PC-3 (cell line): ENCODE data around the gene ST3GAL2. TPM values are rescaled to one million over a fixed set of nuclear protein-coding genes. Genes with fewer than 3 reads are reported as not detected.

ENCODE experiments used
- ATAC-seq: fragments of 200-7000 bp; cut with Tn5 transposase; 2 replicates; pipeline ENCODE4 v1.9.1; 2020; ENCODE audit warnings: mild to moderate bottlenecking, moderate library complexity
- BruUV-seq: library from RNA; stranded (reverse); fragments of 400-500 nt; replicated peaks from 2 replicates; lab custom pipeline; 2021; lab: Mats Ljungman, UMichigan
- CTCF ChIA-PET: fragments of 300-600 bp; sonication (Branson Sonifier 250); formaldehyde crosslinking; loops from one replicate; lab custom pipeline; 2022; ENCODE audit warnings: antibody characterized with exemption; lab: Charles Lee
- POLR2A ChIA-PET: fragments of 300-600 bp; sonication (Branson Sonifier 250); formaldehyde crosslinking; loops from one replicate; lab custom pipeline; 2022; ENCODE audit warnings: antibody characterized with exemption; ENCODE audit not compliant: unreplicated experiment; lab: Charles Lee
- DNase-seq: peaks from one replicate; pipeline ENCODE4 v3.0.0-alpha.2; 2015
- H2AFZ ChIP-seq: fragments of 300-600 bp; sonication (generic); 2 replicates; pipeline ENCODE4 v1.6.0; 2016; ENCODE audit warnings: antibody characterized with exemption, low read length
- H3F3A ChIP-seq: fragments of 300-600 bp; sonication (generic); one replicate; pipeline ENCODE4 v1.6.0; 2017; ENCODE audit warnings: antibody characterized with exemption, low read length, control low read depth, mild to moderate bottlenecking; ENCODE audit not compliant: unreplicated experiment
- H3K27ac ChIP-seq: fragments of 300-600 bp; sonication (generic); 2 replicates; pipeline ENCODE4 v1.5.1; 2016; ENCODE audit warnings: mild to moderate bottlenecking, low read length
- H3K27me3 ChIP-seq: fragments of 300-600 bp; sonication (generic); 2 replicates; pipeline ENCODE4 v1.6.1; 2016; ENCODE audit warnings: low read length, mixed read lengths
- H3K36me3 ChIP-seq: fragments of 300-600 bp; sonication (generic); 2 replicates; pipeline ENCODE4 v1.6.1; 2016; ENCODE audit warnings: low read depth, mixed run types, low read length, mixed read lengths
- H3K4me1 ChIP-seq: fragments of 300-600 bp; sonication (generic); 2 replicates; pipeline ENCODE4 v1.5.1; 2016; ENCODE audit warnings: low read length; ENCODE audit not compliant: insufficient read depth
- H3K4me2 ChIP-seq: fragments of 300-600 bp; sonication (generic); 2 replicates; pipeline ENCODE4 v1.6.0; 2016; ENCODE audit warnings: low read length
- H3K4me3 ChIP-seq: fragments of 300-600 bp; sonication (generic); 2 replicates; pipeline ENCODE4 v1.5.1; 2016; ENCODE audit warnings: mild to moderate bottlenecking, low read length, mixed read lengths
- H3K79me2 ChIP-seq: fragments of 300-600 bp; sonication (generic); 2 replicates; pipeline ENCODE4 v1.6.1; 2017; ENCODE audit warnings: low read length, mixed read lengths
- H3K9ac ChIP-seq: fragments of 300-600 bp; sonication (generic); 2 replicates; pipeline ENCODE4 v1.6.0; 2016; ENCODE audit warnings: mild to moderate bottlenecking, low read length
- H3K9me2 ChIP-seq: fragments of 300-600 bp; sonication (generic); replicated peaks from 2 replicates; pipeline ENCODE4 v1.6.1; 2016; ENCODE audit warnings: mixed run types, low read length, mixed read lengths
- H3K9me3 ChIP-seq: fragments of 300-600 bp; sonication (generic); 2 replicates; pipeline ENCODE4 v1.6.1; 2016; ENCODE audit warnings: low read length, mixed read lengths
- H4K20me1 ChIP-seq: fragments of 300-600 bp; sonication (generic); 2 replicates; pipeline ENCODE4 v1.6.1; 2016; ENCODE audit warnings: low read length, mixed read lengths
- EZH2 ChIP-seq: fragments of 300-600 bp; sonication (generic); IDR thresholded peaks from one replicate; pipeline ENCODE4 v1.6.1; 2017; ENCODE audit warnings: antibody characterized with exemption, mild to moderate bottlenecking, low read length; ENCODE audit not compliant: unreplicated experiment
- EZH2phosphoT487 ChIP-seq: fragments of 300-600 bp; sonication (generic); IDR thresholded peaks from 2 replicates; pipeline ENCODE4 v1.6.1; 2018; ENCODE audit warnings: mild to moderate bottlenecking, antibody characterized with exemption, low read length, borderline replicate concordance
- intact Hi-C: fragments of 100-400 bp; cut with micrococcal nuclease; formaldehyde crosslinking; loops from 2 replicates; pipeline ENCODE4 v1.9.0; 2023
- total RNA-seq: library from RNA; depleted of rRNA; stranded (reverse); fragments of >200 nt; gene quantifications from 2 replicates; pipeline ENCODE4 v1.2.3, GENCODE V29; 2014
- TF ChIP-seq, protein P1 (sequence below): fragments of 300-600 bp; sonication (generic); conservative IDR thresholded peaks from 2 replicates; pipeline ENCODE4 v1.5.1; 2017; ENCODE audit warnings: antibody characterized with exemption, low read depth, mild to moderate bottlenecking, low read length

Gene ST3GAL2
- total RNA-seq, 1 experiment from 2014 or later: 9.8 TPM

DNA sequence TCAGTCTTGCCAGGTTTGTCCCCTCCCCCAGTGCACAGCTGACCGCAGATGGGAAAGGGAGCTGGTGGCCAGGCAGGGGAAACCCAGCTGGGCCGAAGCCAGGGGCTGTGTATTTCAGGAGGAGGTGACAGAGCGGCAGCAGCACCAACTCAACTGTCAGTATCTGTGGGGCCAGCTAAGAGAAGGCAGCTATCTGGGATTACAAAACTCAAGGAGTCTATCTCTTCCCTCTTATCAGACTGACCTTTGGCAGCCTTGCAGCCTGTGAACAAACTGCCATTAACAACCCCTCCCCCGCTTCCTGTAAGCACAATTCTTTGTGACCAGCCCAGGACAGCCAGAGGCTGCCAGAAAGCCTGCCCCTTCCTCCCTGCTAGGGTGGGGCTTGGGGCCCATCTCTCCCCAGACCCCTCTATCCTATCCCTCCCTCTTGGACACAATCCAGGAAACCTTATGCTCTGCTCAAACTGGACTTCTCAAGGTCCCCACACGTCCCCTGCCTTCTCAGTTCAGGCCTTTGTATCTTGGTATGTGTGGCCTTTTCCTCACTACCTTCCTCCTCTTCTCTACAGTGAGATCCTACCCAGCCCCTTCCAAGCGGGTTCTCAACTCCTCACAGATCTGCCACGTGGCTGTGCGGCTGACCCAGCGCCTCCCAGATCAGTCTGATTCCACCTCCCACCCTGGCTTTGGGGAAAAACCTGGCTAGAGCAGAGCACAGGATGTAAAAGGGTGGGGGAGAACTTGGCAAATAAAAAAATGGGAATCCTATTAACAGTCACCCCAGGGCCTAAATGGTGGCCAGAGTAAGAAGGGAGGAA, 10.5 kb downstream of the ST3GAL2 start:
- H3K4me2 ChIP-seq: peak overlapping the region; percentile 70
- ATAC-seq (peak; percentile 89), DNase-seq (peak; percentile 91)
- TF ChIP-seq EZH2 (no peak), EZH2phosphoT487 (no peak)
- TF ChIP-seq, protein P1, sequence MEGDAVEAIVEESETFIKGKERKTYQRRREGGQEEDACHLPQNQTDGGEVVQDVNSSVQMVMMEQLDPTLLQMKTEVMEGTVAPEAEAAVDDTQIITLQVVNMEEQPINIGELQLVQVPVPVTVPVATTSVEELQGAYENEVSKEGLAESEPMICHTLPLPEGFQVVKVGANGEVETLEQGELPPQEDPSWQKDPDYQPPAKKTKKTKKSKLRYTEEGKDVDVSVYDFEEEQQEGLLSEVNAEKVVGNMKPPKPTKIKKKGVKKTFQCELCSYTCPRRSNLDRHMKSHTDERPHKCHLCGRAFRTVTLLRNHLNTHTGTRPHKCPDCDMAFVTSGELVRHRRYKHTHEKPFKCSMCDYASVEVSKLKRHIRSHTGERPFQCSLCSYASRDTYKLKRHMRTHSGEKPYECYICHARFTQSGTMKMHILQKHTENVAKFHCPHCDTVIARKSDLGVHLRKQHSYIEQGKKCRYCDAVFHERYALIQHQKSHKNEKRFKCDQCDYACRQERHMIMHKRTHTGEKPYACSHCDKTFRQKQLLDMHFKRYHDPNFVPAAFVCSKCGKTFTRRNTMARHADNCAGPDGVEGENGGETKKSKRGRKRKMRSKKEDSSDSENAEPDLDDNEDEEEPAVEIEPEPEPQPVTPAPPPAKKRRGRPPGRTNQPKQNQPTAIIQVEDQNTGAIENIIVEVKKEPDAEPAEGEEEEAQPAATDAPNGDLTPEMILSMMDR: no peak
- no peaks in the 10 kb centered on the region for H3F3A ChIP-seq
- H3K27me3 ChIP-seq: no peaks in the 10 kb centered on the region
- peak overlapping the region; percentile 23; the same call in 1 of the 2 replicates for H3K4me3 ChIP-seq
- 0 out of 2 replicates have a peak, but pooled peaks cover 7% of the 10 kb centered on the region for H3K79me2 ChIP-seq
- peak overlapping the region; percentile 55 for H3K9ac ChIP-seq
- no peaks in the 10 kb centered on the region for H4K20me1 ChIP-seq
- ChIA-PET POLR2A (interaction anchor here (0.7 kb wide), 1 partner anchor 47 kb away, joined by 4 read pairs; no protein-coding TSS in a partner anchor), CTCF (interaction anchor here (0.9 to 1.1 kb wide), 2 partner anchors 26 to 48 kb away, joined by 3 read pairs; partner anchors contain the start of gene FCSK)
- no peaks in the 10 kb centered on the region for H3K36me3 ChIP-seq
- H3K9me3 ChIP-seq: no peaks in the 10 kb centered on the region
- peaks cover 30% of the 10 kb centered on the region for H3K4me1 ChIP-seq
- intact Hi-C loops: no loop called here
- no peaks in the 10 kb centered on the region for H3K9me2 ChIP-seq
- BruUV-seq: no TSS peak
- peak overlapping the region; percentile 52 for H2AFZ ChIP-seq
- peak overlapping the region; percentile 80 for H3K27ac ChIP-seq

DNA sequence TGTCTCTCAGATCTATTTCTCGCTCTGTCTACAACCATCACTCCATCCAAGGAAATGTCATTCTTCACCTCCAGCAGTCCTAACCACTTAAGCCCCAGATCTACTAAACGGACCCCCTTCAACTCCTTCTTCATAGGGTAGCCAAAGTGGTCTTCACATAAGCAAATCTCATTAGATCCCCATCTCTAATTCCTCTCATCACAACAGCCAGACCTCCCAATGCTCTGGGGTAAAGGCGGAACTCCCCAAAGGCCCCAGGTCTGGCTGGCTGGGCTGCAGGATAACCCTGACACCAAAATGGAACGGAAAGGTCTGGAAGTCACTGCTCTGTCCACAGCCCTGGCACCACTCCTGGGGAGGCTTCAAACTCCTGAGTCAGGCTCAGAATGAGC, 11.1 kb downstream of the ST3GAL2 start:
- TF ChIP-seq, protein P1: no peak
- TF ChIP-seq EZH2 (no peak), EZH2phosphoT487 (no peak)
- H3K4me1 ChIP-seq: peaks cover 25% of the 10 kb centered on the region
- no peaks in the 10 kb centered on the region for H3K9me2 ChIP-seq
- peak overlapping the region; percentile 52 for H2AFZ ChIP-seq
- intact Hi-C loops: no loop called here
- ChIA-PET CTCF (interaction anchor here (0.9 to 1.1 kb wide), 2 partner anchors 26 to 48 kb away, joined by 3 read pairs; partner anchors contain the start of gene FCSK), POLR2A (interaction anchor here (0.7 kb wide), 1 partner anchor 46 kb away, joined by 4 read pairs; no protein-coding TSS in a partner anchor)
- H3K36me3 ChIP-seq: no peaks in the 10 kb centered on the region
- H3K9me3 ChIP-seq: no peaks in the 10 kb centered on the region
- no peaks in the 10 kb centered on the region for H4K20me1 ChIP-seq
- 0 out of 2 replicates have a peak, but pooled peaks cover 7% of the 10 kb centered on the region for H3K79me2 ChIP-seq
- ATAC-seq (no peak), DNase-seq (no peak)
- no peak overlapping the region; the same call in 1 of the 2 replicates for H3K4me3 ChIP-seq
- peak overlapping the region; percentile 80 for H3K27ac ChIP-seq
- peak overlapping the region; percentile 70 for H3K4me2 ChIP-seq
- peak overlapping the region; percentile 55; the same call in 1 of the 2 replicates for H3K9ac ChIP-seq
- no peaks in the 10 kb centered on the region for H3K27me3 ChIP-seq
- no TSS peak for BruUV-seq
- H3F3A ChIP-seq: no peaks in the 10 kb centered on the region

DNA sequence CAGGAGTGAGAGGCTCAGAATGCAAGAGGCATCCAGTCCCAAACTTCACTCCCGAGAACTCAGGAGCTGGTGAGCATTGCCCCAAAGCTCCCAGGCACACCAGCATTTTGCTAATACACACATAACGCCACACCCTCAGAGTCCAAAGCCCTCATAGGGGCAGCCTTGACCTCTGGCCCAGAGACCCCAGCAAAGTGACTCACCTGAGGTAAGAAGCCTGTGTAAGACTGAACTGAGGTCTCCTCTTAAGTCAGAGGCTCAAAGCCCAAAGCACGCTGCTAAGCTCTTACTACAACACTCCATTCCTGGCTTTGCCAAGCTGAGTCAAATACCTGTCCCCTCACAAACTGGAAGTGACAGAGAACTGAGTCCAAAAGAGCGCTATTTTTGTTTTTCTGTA, 16.4 kb downstream of the ST3GAL2 start:
- no peaks in the 10 kb centered on the region for H3K36me3 ChIP-seq
- ChIA-PET POLR2A (interaction anchor here (0.5 kb wide), 1 partner anchor 14 kb away, joined by 10 read pairs; no protein-coding TSS in a partner anchor), CTCF (no interaction called here)
- H3K4me1 ChIP-seq: peaks cover 2% of the 10 kb centered on the region
- H3K79me2 ChIP-seq: no peaks in the 10 kb centered on the region
- no peaks in the 10 kb centered on the region for H3F3A ChIP-seq
- ATAC-seq (no peak), DNase-seq (no peak)
- H3K9me3 ChIP-seq: no peaks in the 10 kb centered on the region
- TF ChIP-seq EZH2 (no peak), EZH2phosphoT487 (no peak)
- TF ChIP-seq, protein P1: no peak
- H4K20me1 ChIP-seq: no peaks in the 10 kb centered on the region
- H3K4me3 ChIP-seq: no peak overlapping the region
- no peak overlapping the region for H3K4me2 ChIP-seq
- no TSS peak for BruUV-seq
- H2AFZ ChIP-seq: no peak overlapping the region
- H3K27ac ChIP-seq: no peak overlapping the region
- no peaks in the 10 kb centered on the region for H3K27me3 ChIP-seq
- H3K9me2 ChIP-seq: no peaks in the 10 kb centered on the region
- intact Hi-C loops: no loop called here
- no peak overlapping the region for H3K9ac ChIP-seq
